ENCODE results near the gene PLXND1.

- TF ChIP-seq POLR2AphosphoS5 (IDR thresholded peaks at IDR 0.05; ENCODE audit: borderline replicate concordance, low read depth, low read length) = no peak
- TF ChIP-seq EZH2 (IDR thresholded peaks at IDR 0.05) = no peak
- no peak for TF ChIP-seq FOXP2 (optimal IDR thresholded peaks at IDR 0.05; ENCODE audit: control extremely low read depth, extremely low read length, insufficient read depth)
Observed at GRCh38 chr3:129609591-129610182, 3.2 kb upstream of the PLXND1 start.
